A204.1 (cell line): ENCODE measurements around the gene RMND5B.
"Not testable (repeated sequence)": the region's sequence is repeated elsewhere in the genome, so short reads cannot be mapped to it uniquely, and the experiment has no call there.

Experiments
- FAIRE-seq: peaks from 2 replicates; lab custom pipeline; 2012; peaks lifted over from hg19 to GRCh38; lab: Jason Lieb, UNC

RMND5B gene, protein sequence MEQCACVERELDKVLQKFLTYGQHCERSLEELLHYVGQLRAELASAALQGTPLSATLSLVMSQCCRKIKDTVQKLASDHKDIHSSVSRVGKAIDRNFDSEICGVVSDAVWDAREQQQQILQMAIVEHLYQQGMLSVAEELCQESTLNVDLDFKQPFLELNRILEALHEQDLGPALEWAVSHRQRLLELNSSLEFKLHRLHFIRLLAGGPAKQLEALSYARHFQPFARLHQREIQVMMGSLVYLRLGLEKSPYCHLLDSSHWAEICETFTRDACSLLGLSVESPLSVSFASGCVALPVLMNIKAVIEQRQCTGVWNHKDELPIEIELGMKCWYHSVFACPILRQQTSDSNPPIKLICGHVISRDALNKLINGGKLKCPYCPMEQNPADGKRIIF

DNA sequence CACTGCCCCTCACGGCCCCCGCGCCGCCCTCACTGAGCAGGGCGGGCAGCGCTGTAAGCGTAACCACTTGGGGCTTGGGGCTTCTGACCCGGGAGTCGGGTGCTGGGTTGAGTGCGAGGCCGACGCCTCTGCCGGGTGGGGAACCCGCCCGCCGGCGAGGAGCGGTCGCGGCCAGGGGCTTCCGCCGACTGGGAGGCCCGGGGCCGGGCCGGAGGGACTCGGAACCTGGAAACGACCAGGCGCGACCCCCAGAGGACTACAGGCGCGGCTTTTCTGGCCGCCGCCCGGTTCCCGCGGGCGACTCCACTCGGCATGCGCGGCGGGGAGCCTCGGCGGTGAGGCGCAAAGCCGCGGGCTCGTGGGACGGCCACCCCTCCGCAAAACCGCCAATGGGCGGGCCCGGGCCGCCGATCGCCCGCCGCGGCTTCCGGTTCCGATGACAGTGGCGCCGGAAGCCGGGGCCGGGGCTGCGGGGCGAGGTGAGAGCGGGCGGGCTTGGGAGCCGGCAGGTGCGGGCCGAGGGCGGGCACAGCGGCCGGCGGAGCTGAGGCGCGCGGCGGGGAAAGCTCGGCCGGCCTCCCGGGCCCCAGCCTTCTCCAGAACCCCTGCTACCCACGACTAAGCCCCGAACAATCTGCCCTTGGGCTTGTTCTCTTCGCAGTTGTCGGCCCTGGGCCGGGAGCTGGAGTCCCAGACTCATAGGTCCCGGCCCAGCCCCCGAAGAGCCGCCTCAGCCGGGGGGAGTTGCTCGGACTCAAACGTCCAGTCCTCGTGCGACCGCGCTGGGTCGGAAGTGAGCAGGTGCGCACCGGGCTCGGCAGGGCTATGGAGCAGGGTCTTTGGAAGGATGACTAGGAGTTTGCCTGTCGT lies at the start of gene RMND5B:
RMND5B (plus strand) TSS at position 439 of the 870 bp plus-strand sequence. CDS start 7,106 bp downstream, outside the sequence.
- FAIRE-seq = no peak

DNA sequence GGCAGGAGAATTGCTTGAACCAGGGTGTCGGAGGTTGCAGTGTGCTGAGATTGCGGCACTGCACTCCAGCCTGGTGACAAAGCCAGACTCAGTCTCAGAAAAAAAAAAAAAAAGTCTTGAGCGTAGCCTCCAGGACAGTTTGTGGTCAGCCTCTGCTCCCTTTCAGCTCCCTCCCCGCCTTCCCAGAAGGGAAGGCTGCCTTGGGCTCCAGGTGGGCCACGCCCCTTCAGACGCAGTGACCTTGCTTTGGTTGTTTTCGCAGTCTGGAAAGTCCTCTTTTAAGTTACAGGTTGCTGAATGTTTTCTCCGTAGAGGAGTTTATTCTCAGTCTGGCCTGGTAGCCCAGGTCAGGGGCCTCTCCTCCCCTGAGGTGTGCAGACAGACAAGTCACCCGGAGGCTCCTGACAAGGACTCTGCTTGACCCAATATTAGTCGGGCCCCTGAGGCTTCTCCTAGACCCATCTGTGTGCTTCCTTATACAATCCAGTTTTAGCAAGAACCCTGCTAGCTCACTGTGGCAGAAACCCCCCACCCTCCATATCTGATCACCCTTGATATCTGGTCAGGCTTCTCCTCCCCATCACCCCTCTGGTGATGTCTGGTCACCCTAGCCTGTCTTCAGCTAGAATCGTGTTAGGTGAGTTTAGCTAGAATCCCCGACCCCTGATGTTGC lies 49.1 kb upstream of the RMND5B start:
- FAIRE-seq = no peak

DNA sequence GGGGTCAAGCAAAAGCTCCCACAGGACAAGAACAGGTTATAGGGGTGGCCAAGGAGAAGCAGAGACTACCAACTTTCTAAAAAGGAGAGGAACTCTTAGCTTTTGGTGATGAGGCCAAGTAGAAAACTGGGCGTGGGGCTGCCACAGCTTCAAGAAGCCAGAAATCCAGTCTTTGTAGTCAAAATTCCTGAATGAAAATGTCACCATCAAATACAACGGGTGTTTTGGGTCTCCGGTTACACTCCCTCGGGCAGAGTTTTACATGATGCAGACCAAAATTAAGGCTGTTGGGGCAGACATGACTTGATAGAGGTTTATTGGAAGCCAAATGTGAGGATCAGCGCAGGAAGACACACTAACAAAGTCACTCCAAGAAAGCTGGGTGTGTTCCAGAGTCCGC lies 46.9 kb upstream of the RMND5B start:
- no peak for FAIRE-seq

DNA sequence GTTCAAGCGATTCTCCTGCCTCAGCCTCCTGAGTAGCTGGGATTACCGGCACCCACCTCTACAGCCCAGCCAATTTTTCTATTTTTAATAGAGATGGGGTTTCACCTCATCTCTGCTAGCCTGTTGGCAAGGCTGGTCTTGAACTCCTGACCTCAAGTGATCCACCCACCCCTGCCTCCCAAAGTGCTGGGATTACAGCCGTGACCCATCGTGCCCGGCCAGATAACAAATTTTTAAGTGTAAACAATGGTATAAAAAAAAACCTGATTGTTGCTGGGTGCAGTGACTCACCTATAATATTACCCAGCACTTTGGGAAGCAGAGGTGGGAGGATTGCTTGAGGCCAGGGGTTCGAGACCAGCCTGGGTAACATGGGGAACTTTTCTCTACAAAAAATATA lies 45.5 kb upstream of the RMND5B start:
- no peak for FAIRE-seq

DNA sequence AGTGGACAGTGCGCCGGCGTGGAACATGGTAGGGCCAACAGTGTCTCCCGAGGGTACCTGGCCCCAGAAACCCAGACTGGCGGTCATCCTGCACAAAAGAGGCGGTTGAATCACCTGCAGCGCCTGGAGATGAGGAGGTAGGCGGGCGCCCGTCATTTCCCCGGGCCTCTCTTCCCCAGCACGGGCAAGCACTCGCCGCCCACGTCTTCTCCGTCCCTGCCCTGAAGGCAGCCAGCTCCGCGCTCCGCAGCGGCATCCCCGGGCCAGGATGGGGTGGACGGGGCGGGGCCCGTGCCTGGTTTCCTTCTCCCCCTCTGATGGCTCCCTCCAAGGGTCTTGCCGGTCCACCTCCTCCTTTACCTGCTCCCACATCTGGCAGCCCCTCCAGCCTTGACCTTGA lies 44.5 kb upstream of the RMND5B start:
- FAIRE-seq = no peak

DNA sequence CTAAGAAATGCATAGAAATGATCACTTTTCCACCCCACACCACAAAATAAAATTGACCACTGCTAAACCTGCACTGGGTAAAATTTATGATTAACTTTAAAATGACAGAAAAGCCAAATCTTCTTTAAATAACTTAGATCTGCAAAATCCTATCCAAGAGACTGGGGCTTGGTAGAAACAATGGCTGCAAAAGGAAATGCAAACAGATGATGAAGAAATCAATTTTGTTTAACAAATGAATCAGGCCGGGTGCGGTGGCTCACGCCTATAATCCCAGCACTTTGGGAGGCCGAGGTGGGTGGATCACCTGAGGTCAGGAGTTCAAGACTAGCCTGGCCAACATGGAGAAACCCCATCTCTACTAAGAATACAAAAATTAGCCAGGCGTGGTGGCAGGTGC lies 43.6 kb upstream of the RMND5B start:
- not testable (repeated sequence) for FAIRE-seq

DNA sequence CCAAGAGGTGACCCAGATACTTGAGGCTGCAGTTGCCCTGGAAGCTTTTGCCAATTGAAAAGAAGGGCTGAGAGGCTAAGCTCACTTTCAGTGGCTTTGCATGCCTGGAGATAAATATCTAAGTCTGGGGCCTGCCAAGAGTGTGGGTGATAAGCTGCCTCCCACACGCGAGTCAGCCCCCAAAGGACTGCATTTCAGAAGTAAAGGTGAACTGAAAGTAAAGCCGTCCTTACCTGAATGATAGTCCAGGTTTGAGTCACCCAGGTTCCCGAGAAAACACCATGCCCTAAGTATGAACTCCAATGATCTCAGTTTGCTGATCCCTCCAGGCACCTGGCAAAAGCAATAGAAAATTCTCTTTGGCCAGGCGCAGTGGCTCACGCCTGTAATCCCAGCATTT lies 40.0 kb upstream of the RMND5B start:
- FAIRE-seq = no peak

DNA sequence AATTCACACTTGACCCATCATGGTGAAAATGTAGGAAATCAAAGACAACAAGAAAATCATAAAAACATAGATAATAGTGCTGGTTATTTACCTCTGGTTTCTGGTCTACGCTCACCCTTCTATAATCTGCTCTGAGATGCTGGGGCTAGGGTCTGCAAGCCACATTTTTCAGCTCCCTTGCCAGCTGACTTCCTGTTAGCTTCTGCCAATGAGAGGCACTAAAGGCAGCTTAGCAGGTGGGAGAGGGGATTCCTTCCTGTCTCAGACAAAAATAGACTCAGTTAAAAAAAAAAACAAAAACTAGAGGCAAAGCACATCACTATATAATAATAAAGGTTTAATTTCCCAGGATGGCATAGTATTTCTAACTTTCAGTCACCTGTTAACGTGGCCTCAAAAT lies 37.7 kb upstream of the RMND5B start:
- FAIRE-seq = no peak

DNA sequence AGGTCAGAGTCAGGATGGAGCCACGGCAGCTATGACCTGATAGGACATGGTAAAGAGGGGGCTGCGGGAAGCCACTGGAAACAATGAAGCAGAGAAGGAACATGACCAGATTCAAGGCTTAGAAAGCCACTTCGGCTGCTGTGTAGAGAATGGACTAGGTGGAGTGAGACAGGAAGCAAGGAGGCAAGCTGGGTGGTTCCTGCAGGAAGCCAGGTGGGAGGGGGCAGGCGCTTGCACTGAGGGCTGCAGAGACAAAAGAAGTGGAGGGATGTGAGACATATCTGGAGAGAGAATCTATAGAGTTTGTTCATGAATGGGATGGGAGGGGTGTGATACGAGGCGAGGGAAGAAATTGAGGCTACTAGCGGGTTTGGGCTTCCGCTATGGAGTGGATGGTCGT lies 36.5 kb upstream of the RMND5B start:
- no peak for FAIRE-seq

DNA sequence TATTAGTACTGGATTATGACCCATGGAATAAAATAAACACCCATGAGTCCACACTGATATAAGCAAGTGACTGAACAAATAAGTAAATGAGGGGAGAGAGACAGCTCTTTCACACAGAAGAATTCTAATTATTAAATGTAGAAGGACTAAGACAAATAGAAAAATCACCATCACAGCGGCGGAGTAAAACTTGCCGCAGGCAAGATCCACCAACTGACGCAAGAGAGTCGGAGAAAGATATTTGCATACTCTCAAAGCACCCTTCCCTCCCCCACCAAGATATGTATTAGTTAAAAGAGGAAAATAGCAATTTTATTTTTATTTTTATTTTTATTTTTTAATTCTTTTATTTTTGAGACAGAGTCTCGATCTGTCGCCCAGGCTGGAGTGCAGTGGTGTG lies 32.1 kb upstream of the RMND5B start:
- FAIRE-seq = no peak

DNA sequence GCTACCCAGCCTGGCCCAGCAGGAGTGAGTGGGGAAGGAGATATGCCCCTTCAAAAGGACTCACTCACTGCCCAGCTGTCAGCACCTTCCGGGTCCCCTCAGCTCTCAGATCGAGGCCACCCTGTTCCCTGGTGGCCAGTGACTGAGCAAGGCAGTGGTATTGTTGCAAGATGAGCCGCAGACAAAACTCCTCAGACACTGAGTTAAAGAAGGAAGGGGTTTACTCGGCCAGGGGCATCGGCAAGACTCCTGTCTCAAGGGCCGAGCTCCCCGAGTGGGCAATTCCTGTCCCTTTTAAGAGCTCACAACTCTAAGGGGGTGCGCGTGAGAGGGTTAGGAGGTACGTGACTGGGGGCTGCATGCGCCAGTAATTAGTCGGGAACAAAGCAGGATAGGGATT lies 27.2 kb upstream of the RMND5B start:
- FAIRE-seq = no peak

DNA sequence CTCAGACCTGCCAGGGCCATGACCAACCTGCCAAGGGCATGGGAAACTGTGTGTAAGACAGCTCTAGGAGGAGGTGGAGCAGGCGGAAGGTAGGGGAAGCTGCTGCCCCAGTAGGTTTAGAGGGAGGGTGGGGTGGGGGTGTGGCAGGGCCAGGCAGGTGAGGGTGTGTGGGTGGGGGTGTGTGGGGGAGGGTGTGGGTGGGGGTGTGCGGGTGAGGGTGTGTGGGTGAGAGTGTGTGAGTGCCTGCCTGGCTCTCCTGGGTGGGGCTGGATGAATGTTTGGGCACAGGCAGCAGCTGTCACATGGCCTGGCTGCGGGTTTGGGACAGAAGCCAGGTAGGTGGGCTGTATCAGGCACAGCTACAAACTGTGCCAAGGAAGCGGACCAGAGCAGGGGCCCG lies 26.3 kb upstream of the RMND5B start:
- FAIRE-seq = no peak

DNA sequence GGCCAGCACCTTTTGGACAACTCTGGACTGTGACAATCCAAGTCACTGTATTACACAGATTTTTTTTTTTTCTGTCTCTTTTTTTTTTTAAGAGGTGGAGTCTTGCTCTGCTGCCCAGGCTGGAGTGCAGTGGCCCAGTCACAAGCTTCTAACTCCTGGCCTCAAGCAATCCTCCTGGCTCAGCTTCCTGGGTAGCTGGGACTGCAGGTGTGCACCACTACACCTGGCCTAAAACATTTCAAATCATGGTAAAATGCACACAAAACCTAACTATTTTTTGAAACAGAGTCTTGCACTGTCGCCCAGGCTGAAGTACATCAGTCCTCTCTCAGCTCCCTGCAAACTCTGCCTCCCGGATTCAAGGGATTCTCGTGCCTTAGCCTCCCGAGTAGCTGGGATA lies 24.7 kb upstream of the RMND5B start:
- no peak for FAIRE-seq

DNA sequence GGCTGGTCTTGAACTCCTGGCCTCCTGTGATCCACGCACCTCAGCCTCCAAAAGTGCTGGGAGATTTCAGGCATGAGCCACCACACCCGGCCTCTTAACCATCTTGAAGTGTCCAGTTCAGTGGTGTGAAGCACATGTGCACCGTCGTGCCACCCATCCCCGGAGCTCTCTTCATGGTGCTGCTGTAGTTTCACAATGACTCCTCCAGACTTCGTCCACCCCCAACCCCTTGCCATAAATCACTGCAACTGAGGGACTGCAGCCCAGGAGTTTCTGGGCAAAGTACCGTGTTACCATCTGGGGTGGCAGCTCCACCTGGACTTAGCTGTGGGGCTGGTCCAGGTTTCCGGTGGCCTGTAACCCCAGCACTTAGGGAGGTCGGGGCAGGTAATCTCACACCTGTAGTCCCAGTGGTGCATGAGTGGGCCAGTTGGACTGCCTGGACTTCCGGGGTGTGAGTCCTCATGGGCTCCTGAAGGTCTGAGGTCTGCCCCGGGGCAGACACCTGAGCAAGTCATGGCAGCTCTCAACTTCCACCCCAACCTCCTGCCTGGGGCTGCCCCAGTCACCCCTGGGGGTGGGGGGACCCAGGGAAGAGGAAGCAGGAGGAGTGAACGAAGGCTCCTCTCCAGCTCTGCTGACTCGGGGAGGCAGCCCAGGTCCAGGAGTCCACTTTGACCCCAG lies 24.1 kb upstream of the RMND5B start:
- FAIRE-seq = no peak

DNA sequence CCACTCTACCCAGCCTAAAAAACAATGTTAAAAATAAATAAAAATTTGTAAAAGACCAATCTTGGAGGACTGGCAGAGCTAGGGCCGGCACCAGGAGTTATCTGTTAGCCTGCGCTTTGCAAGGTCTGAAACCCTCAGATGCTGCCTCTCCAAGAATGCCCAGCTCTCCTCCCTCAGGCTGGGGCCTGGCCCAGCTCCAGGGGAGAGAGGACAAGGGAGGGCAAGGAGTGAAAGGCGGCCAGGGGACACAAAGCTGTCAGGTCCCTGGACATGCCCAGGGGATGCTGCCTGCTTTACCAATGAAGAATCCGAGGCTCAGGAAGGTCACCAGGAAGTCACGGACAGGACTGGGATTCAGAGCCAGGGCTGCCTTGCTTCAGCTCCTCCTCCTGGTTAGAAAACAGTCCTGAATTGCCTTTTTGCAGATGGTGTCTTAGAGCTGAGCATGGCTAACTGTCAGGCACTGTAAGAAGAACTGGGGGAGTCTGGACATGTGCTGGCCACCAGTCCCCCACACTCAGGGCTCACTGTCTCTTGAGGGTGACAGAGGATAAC lies 23.0 kb upstream of the RMND5B start:
- FAIRE-seq = no peak

DNA sequence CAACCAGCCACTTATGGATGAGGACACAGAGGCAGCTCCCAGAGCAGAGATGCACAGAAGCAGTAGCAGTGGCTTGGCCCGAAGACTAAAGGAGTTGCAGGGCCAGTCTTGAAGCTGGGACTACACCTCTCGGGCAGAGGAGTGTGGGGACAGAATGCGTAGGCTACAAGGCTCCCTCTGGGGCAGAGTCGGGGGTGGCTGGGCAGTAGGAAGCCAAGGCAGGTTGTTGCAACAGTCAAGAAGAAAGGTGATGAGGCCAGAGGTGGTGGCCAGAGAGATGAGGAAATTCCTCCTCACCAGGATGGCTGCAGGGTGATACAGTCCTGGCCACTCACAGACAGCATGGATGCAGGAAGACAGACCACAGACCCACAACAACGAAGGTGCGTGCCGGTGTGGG lies 22.4 kb upstream of the RMND5B start:
- FAIRE-seq = no peak

DNA sequence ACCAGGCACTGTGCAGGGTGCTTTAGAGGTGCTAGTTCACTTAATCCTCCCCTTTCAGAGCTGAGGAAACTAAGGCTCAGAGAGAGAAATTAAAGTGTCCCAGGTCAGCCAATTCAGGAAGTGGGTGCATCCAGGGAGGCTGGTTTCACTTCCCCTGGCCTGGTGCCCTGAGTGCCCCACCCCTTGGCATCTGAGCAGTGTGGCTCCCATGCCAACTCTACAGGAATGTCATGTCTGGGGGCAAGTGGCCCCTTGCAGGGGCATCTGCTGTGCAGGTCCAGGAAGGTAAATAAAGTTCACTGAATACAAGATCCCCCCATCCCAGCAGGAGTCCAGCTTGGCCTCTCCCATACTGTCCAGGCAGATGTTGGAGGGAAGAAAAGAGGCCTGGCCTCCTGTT lies 21.8 kb upstream of the RMND5B start:
- FAIRE-seq = no peak

DNA sequence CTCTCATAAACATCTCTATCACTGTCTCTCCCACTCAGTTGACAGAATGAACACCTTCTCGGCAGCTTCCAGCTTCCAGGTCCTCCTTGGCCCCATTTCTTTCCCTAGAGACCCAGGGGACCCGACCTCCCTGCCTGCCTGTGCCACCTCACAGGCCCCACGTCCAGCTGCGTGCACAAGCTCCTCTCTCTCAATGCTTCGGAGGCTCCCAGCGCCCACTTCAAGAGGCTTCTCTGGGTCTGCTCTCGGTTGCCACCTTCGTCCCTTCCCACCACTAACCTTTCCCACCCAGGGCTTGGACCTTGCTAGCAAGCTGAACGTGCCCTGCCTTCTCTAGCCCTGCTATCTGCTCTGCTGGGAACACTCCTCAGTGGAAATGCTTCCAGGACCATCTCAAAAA lies 20.3 kb upstream of the RMND5B start:
- no peak for FAIRE-seq

DNA sequence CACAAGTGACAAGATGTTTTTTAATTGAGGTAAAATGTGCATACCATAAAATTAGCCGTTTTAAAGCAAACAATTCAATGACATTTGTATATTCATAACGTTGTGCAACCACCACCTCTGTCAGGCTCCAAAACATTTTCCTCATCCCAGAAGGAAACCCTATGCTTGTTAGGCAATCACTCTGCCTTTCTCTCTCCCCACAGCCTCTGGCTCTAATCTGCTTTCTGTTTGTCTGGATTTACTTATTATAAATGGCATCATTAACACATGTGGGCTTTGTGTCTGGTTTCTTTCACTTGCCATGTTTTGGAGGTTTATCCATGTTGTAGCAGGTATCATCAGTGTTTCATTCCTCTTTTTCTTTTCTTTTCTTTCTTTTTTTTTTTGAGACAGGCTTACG lies 18.9 kb upstream of the RMND5B start:
- no peak for FAIRE-seq

DNA sequence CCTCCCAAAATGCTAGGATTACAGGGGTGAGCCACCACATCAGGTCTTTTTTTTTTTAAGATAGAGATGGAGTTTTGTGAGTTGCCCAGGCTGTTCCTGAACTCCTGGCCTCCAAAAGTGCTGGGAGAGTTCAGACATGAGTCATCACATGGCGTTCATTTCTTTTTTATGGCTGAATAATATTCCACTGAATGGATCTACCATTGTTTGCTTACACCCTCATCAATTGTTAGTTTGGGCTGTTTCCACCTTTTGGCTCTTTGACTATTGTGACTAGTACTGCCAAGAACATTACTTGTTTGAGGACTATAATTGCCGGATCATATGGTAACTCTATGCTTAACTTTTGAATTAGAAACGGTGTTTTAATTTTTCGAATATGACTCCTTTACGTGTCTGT lies 18.3 kb upstream of the RMND5B start:
- no peak for FAIRE-seq

DNA sequence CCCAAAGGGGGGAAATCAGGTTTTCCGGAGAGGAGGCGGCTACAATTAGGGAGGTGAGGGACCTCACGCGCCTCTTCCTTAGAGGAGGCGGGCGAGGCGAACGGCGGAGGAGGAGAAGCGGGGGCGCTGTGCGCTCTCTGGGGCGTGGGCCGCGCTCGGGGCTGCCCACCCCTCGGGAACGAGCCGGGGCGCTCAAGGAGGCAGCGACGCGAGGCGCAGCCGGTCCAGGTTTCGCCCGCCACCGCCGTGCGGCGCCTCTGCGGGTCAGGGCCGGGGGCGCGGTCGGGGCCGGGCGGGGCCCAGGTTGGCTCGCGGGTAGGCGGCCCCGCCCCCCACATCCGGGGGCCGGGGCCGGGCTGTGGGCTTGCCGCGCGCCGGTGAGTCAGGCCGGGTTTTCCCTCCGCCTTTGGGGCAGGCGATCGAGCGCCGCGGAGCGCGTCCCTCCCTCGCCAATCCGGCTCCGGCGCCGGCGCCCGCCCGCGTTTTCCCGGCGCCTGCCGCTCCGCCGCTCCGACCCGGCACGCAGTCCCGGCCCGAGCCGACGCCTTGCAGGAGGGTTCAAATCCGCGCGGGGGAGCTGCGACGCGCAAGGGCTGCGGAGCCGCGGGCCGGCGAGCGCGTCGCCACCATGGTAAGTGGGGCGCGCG lies 17.6 kb upstream of the RMND5B start, which contains the start of gene N4BP3:
N4BP3 (plus strand) TSS at position 392 of the 647 bp plus-strand sequence. CDS start 6,052 bp downstream, outside the sequence.
- no peak for FAIRE-seq
